Breast epithelium (tissue), 4 donors: Measurements from ENCODE around the gene TRAIP. TPM values are rescaled to one million over a fixed set of nuclear protein-coding genes. Genes with fewer than 3 reads are reported as not detected.

Experiments used
- DNase-seq, 2 donors: peaks; one replicate each; pipeline ENCODE4 v3.0.0-alpha.2; 2019; ENCODE audit warnings: low spot score in 2 of 2
- H3K27ac ChIP-seq, 2 donors: fragments of 200-600 bp; sonication (generic) in 1 of 2; one replicate each; pipeline ENCODE4 v1.5.1; 2016 to 2019; ENCODE audit warnings: mild to moderate bottlenecking in 1 of 2
- H3K27me3 ChIP-seq, 2 donors: fragments of 200-600 bp; sonication (generic) in 1 of 2; one replicate each; pipeline versions ENCODE4 v1.5.1 to v1.6.0; 2017 to 2019; ENCODE audit warnings: control low read depth in 1 of 2, mild to moderate bottlenecking in 1 of 2
- H3K36me3 ChIP-seq: fragments of 200-600 bp; one replicate; pipeline ENCODE4 v1.5.1; 2019
- H3K4me1 ChIP-seq, 2 donors: fragments of 200-600 bp; sonication (generic); one replicate each; pipeline ENCODE4 v1.5.1; 2016 to 2019; ENCODE audit warnings: control low read depth in 1 of 2
- H3K4me3 ChIP-seq, 3 donors: fragments of 200-600 bp; sonication (generic); 1 replicate in 2 of 3; 2 replicates in 1 of 3; pipeline ENCODE4 v1.5.1; 2016 to 2019; ENCODE audit warnings: mild to moderate bottlenecking in 3 of 3, moderate library complexity in 2 of 3
- H3K9me3 ChIP-seq, 2 donors: fragments of 200-600 bp; sonication (generic) in 1 of 2; one replicate each; pipeline ENCODE4 v1.5.1; 2016 to 2019; ENCODE audit warnings: control low read depth in 1 of 2
- POLR2A ChIP-seq: fragments of 450-650 bp; IDR thresholded peaks from one replicate; pipeline ENCODE4 v1.6.1; 2016; ENCODE audit warnings: antibody characterized with exemption, mild to moderate bottlenecking, moderate library complexity
- POLR2AphosphoS5 ChIP-seq, 3 donors: sonication (generic); formaldehyde crosslinking; IDR thresholded peaks; one replicate each; pipeline ENCODE4 v1.6.1; 2017; ENCODE audit warnings: antibody characterized with exemption in 3 of 3
- intact Hi-C: fragments of 100-400 bp; cut with DNase I; formaldehyde crosslinking; loops from one replicate; pipeline ENCODE4 v1.15.1; 2023; ENCODE audit warnings: low total_unique reads
- total RNA-seq, 3 donors: library from RNA; depleted of rRNA; stranded (reverse); fragments of >200 nt; gene quantifications; one replicate each; pipeline ENCODE4 v1.1.0, GENCODE V29; 2016
- TF ChIP-seq, protein P1 (sequence below), 3 donors: fragments of 450-650 bp; IDR thresholded peaks; one replicate each; pipeline ENCODE4 v1.5.1; 2016 to 2017; ENCODE audit warnings: antibody characterized with exemption in 3 of 3, mild to moderate bottlenecking in 3 of 3, moderate library complexity in 3 of 3

Gene TRAIP
- total RNA-seq, 3 donors from 2014 or later = 1.6 to 2.0 (median 1.9) TPM

DNA sequence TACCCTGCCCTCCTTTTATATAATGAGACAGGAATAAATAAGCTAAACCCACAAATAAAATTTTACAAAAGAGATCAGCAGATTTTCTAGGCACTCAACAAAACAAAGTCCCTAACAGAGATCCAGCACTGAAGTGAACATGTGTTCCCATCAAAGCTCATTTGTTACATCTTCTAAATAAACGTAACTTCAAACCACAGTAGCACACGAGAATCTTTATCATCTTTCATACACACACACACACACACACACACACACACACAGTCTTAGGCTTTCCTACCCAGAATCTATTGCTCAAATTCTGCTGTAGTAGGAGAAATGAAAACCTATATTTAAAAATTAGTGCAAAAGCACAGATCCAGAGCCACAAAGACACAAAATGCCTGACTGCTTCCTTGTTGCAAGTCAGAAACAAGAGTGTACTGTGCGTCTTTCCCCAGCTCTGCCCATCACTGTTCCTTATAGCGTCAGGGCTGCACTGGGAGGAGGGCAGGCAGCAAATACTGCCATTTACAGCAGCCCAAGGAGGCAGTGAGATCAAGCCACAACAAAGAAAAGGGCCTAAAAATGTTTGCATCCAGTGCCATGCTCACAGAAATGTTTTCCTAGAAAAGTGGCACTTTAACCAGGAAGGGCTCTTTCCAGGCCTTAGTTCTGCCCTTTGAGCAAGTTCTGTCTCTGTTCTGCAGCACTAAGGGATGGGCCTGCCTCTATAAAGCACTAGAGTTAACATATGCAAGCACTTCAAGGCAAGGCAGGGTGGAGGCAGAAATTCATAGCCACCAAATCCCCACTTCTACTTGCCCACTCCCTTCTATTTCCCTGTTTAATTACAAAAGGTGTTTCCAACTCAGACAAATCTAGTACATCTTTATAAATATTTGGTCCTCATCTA lies 76.0 kb downstream of the TRAIP start:
- peak overlapping the region in 1 of 2 donors; percentile 14 for H3K27ac ChIP-seq
- TF ChIP-seq, protein P1, sequence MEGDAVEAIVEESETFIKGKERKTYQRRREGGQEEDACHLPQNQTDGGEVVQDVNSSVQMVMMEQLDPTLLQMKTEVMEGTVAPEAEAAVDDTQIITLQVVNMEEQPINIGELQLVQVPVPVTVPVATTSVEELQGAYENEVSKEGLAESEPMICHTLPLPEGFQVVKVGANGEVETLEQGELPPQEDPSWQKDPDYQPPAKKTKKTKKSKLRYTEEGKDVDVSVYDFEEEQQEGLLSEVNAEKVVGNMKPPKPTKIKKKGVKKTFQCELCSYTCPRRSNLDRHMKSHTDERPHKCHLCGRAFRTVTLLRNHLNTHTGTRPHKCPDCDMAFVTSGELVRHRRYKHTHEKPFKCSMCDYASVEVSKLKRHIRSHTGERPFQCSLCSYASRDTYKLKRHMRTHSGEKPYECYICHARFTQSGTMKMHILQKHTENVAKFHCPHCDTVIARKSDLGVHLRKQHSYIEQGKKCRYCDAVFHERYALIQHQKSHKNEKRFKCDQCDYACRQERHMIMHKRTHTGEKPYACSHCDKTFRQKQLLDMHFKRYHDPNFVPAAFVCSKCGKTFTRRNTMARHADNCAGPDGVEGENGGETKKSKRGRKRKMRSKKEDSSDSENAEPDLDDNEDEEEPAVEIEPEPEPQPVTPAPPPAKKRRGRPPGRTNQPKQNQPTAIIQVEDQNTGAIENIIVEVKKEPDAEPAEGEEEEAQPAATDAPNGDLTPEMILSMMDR (IDR thresholded peaks at IDR 0.05) = no peak
- DNase-seq = no peak
- H3K4me1 ChIP-seq = peaks cover 0 to 20% of the 10 kb centered on the region in 2 donors
- no peaks in the 10 kb centered on the region for H3K9me3 ChIP-seq
- H3K27me3 ChIP-seq = no peaks in the 10 kb centered on the region
- no peak overlapping the region for H3K4me3 ChIP-seq
- intact Hi-C loops = no loop called here
- H3K36me3 ChIP-seq = no peaks in the 10 kb centered on the region

DNA sequence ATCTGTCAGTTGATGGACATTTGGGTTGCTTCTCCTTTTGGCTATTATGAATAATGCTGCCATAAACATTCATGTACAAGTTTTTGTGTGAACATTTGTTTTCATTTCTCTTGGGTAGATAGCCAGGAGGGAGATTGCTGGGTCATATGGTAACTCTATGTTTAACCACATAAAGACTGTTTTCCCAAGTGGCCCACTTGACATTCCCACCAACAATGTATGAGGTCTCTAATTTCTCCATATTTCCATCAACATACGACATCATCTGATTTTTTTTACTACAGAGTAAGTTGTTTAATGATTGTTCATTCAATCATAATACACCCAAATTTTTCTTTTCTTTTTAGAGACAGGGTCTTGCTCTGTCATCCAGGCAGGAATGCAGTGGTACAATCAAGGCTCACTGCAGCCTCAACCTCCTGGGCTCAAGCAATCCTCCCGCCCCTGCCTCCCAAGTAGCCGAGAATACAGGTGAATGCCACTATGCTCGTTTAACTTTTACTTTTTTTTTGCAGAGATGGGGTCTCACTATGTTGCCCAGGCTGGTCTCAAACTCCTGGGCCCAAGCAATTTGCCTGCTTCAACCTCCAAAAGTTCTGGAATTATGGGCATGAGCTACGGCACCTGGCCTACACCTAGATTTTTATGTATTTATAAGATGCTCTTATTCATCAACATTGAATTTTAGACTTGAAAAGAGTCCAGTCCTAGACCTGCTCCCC lies 76.8 kb downstream of the TRAIP start:
- no peak for DNase-seq
- no peak overlapping the region for H3K4me3 ChIP-seq
- H3K9me3 ChIP-seq = no peaks in the 10 kb centered on the region
- H3K27me3 ChIP-seq = no peaks in the 10 kb centered on the region
- intact Hi-C loops = no loop called here
- H3K36me3 ChIP-seq = no peaks in the 10 kb centered on the region
- TF ChIP-seq, protein P1 (IDR thresholded peaks at IDR 0.05) = no peak
- TF ChIP-seq POLR2A = no peak
- TF ChIP-seq POLR2AphosphoS5 (IDR thresholded peaks at IDR 0.05) = no peak
- no peak overlapping the region for H3K27ac ChIP-seq
- H3K4me1 ChIP-seq = peaks cover 0 to 14% of the 10 kb centered on the region in 2 donors

Other genes with a start within 250 kb of the TRAIP start
- 10 to 100 TPM; 69.5 to 80.0 (median 70.1) TPM for gene APEH, start 182.2 kb downstream of the TRAIP start, total RNA-seq
- gene MST1, start 167.1 kb downstream of the TRAIP start, total RNA-seq = 10 to 100 TPM in 2 of 3 donors, 1 to 10 TPM in 1; 9.3 to 23.6 (median 21.2) TPM
- gene RNF123, start 167.0 kb downstream of the TRAIP start, total RNA-seq = 10 to 100 TPM; 22.1 to 29.8 (median 26.2) TPM
- 1 to 10 TPM in 2 of 3 donors, under 1 TPM in 1; 0.98 to 1.3 (median 1.0) TPM for gene AMIGO3, start 136.9 kb downstream of the TRAIP start, total RNA-seq
- gene GMPPB, start 132.6 kb downstream of the TRAIP start, total RNA-seq = 10 to 100 TPM; 17.4 to 40.0 (median 21.2) TPM
- 10 to 100 TPM; 24.8 to 45.9 (median 45.8) TPM for gene IP6K1, start 70.0 kb downstream of the TRAIP start, total RNA-seq
- gene CDHR4, start 56.7 kb downstream of the TRAIP start, total RNA-seq = not detected
- 1 to 10 TPM; 2.3 to 4.5 (median 4.2) TPM for gene INKA1, start 53.3 kb downstream of the TRAIP start, total RNA-seq
- 10 to 100 TPM; 26.4 to 77.4 (median 50.5) TPM for gene UBA7, start 42.6 kb downstream of the TRAIP start, total RNA-seq
- gene CAMKV, start 13.3 kb upstream of the TRAIP start, total RNA-seq = 1 to 10 TPM in 1 of 3 donors, not detected in 2; 1.5 TPM
- 10 to 100 TPM in 1 of 3 donors, 1 to 10 TPM in 1, under 1 TPM in 1; 0.16 to 11.9 (median 7.5) TPM for gene MST1R, start 47.3 kb upstream of the TRAIP start, total RNA-seq
- gene MON1A, start 73.2 kb upstream of the TRAIP start, total RNA-seq = 10 to 100 TPM in 2 of 3 donors, 1 to 10 TPM in 1; 9.1 to 12.5 (median 11.3) TPM
- gene RBM6, start 83.6 kb upstream of the TRAIP start, total RNA-seq = 100 to 1,000 TPM in 2 of 3 donors, 10 to 100 TPM in 1; 92.2 to 158 (median 154) TPM
- gene RBM5, start 232.4 kb upstream of the TRAIP start, total RNA-seq = 100 to 1,000 TPM; 214 to 343 (median 296) TPM